Fibroblast of mammary gland (primary cell): ENCODE data around the gene ULK4.
A peak's percentile ranks its signal among the peaks of the same experiment; 100 is the strongest.
"Not testable (repeated sequence)": the region's sequence is repeated elsewhere in the genome, so short reads cannot be mapped to it uniquely, and the experiment has no call there.

Experiments
- DNase-seq: peaks from one replicate; pipeline ENCODE4 v3.0.0-alpha.2; 2010; ENCODE audit warnings: low read depth
- H3K4me3 ChIP-seq: 2 replicates; pipeline ENCODE4 v1.5.1; 2011; ENCODE audit warnings: low read depth, mild to moderate bottlenecking, low read length, moderate library complexity; ENCODE audit not compliant: control insufficient read depth
- TF ChIP-seq, protein P1 (sequence below): conservative IDR thresholded peaks from 2 replicates; pipeline ENCODE4 v1.5.1; 2011; ENCODE audit warnings: low read depth, low read length, inconsistent platforms; ENCODE audit not compliant: control insufficient read depth, insufficient read depth

The ULK4 gene

GRCh38 chr3:41295740-41296139 is 666.2 kb downstream of the ULK4 start:
- TF ChIP-seq, protein P1, sequence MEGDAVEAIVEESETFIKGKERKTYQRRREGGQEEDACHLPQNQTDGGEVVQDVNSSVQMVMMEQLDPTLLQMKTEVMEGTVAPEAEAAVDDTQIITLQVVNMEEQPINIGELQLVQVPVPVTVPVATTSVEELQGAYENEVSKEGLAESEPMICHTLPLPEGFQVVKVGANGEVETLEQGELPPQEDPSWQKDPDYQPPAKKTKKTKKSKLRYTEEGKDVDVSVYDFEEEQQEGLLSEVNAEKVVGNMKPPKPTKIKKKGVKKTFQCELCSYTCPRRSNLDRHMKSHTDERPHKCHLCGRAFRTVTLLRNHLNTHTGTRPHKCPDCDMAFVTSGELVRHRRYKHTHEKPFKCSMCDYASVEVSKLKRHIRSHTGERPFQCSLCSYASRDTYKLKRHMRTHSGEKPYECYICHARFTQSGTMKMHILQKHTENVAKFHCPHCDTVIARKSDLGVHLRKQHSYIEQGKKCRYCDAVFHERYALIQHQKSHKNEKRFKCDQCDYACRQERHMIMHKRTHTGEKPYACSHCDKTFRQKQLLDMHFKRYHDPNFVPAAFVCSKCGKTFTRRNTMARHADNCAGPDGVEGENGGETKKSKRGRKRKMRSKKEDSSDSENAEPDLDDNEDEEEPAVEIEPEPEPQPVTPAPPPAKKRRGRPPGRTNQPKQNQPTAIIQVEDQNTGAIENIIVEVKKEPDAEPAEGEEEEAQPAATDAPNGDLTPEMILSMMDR, result no peak
- DNase-seq, result no peak
- no peak overlapping the region for H3K4me3 ChIP-seq

DNA sequence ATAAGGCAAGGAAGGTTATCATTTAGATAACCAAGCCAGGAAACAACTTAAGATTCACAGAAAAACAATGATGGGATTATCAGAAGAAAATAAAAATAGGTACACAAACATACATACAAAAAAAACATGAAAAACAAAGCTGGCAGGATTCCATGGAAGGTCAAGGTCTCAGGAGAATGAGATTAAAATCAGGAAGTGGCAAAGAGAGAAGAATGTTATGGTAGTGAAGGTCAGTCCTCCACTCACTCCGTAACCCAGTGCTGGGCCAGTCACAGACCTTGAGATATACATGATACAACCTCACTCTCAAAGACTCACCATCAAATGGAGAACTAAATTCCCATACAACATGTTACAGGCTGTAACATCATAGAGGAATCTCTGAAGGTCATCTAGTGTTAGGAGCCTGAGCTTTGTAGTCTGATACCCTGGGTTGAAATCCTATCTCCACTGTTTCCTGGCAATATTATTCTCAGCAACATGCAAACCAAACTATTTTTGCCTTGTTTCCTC is 668.7 kb downstream of the ULK4 start:
- no peak overlapping the region for H3K4me3 ChIP-seq
- DNase-seq, result no peak
- TF ChIP-seq, protein P1, result no peak

DNA sequence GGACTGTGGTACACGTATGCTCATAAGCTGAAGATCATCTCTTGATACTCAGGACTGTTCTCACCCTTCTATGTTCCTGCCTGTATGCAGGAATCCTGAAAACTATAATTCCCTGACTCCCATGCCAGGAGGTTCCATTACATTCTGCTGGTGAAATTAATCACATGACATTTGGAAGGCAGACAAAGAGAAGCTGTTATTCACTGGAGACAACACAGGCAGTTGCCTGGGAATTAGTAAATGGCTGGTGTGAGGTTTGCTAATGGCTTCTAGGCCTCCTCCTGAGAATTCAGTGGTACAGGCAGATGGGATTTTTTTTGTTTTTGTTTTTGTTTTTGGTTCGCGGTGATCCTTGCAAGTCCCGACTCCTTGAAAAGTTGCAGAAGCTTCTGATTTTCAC is 671.2 kb downstream of the ULK4 start:
- TF ChIP-seq, protein P1, result no peak
- no peak overlapping the region for H3K4me3 ChIP-seq
- no peak for DNase-seq

DNA sequence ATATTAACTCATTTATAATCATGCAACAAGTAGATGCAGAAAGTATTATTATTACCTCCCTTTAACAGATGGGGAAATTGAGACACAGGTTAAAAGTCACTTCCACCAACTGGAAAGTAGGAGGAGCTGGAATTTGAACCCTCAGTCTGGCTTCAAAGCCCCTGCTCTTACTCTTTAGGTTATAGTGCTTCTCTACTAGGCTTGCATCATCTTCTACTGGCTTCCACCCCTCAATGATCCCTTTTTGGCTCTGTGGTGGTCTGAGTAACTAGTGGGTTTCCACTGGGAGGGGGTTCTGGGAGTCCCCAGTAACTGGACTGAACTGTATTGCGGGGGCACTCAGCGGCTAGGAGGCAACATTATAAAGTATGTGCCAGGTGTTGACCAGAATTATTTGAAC is 671.6 kb downstream of the ULK4 start:
- TF ChIP-seq, protein P1, result no peak
- no peak overlapping the region for H3K4me3 ChIP-seq
- no peak for DNase-seq

DNA sequence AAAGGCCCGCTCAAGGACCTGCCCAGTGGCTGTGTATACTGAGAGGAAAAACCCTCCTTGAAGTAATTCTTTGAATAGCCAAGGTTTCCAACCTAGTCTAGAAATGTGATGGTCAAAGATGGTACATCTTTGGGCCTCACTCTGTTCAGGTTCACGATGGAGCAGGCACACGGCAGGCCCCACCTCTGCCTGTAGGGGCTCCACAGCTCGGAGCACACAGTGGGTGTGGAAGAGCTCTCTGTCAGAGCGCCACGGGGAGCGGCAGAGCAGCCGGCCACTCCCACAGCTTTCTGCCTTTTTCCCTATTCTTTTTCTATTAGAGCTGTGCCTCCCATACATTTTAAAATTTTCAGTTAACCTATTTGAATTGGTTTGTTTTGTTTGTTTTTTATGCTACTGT is 673.1 kb downstream of the ULK4 start:
- TF ChIP-seq, protein P1, result no peak
- DNase-seq, result no peak
- H3K4me3 ChIP-seq, result no peak overlapping the region

- DNase-seq, result no peak
- no peak overlapping the region for H3K4me3 ChIP-seq
- TF ChIP-seq, protein P1, result no peak
Observed at GRCh38 chr3:41286305-41286704, 675.6 kb downstream of the ULK4 start.

DNA sequence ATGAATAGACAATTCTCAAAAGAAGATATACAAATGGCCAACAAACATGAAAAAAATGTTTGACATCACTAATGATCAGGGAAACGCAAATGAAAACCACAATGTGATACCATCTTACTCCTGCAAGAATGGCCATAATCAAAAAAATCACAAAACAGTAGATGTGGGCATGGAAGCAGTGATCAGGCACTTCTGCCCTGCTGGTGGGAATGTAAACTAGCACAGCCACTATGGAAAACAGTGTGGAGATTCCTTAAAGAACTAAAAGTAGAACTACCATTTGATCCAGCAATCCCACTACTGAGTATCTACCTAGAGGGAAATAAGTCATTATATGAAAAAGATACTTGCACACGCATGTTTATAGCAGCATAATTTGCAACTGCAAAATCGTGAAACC is 677.0 kb downstream of the ULK4 start:
- H3K4me3 ChIP-seq, DNase-seq: not testable (repeated sequence)
- TF ChIP-seq, protein P1, result peak; percentile 4
